ENCODE results near the gene GATA5. TPM values are rescaled to one million over a fixed set of nuclear protein-coding genes. Genes with fewer than 3 reads are reported as not detected.
"Not testable (repeated sequence)": the region's sequence is repeated elsewhere in the genome, so short reads cannot be mapped to it uniquely, and the experiment has no call there.

Gene GATA5
- total RNA-seq, 1 experiment from 2014 or later, result 0.18 TPM

DNA sequence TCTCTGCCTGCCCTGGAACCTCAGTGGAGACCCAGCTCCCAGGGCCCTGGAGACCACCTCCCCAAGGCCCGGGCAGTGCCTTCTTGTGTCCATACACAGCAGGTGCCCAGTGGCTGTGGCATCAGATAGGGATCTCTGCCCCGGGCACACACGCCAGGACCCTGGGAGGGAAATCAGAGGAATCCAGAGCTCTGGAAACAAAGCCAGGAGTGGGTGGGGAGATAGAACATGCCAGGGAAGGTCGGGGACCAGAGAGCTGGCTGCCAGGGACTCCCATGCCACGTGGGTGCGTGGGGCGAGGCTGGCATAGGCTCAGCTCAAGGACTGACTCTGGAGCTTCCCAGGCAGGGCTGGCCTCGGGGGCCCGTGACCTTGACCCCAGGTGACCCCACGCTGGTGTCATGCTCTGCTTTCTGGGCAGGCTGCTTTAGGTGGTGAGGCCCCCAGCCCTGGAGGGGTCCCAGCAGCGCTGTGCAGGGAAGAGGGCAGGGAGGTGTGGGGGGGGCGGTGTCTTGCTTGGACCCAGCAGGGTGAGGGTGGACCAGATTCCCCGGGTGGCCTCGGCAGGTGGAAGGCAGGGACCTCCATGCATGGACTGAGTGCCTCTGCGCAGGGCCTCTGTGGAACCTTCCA lies 17.6 kb upstream of the GATA5 start:
- H3K36me3 ChIP-seq (ENCODE audit: low read depth, low read length), result no peaks in the 10 kb centered on the region
- no peaks in the 10 kb centered on the region for H3K79me2 ChIP-seq (ENCODE audit: low read length)
- no peaks in the 10 kb centered on the region for H3K27me3 ChIP-seq (ENCODE audit: low read length)
- BruUV-seq (replicated peaks), result no TSS peak
- no peak overlapping the region for H3K27ac ChIP-seq (ENCODE audit: low read length)
- DNase-seq, result no peak
- TF ChIP-seq, protein P1, sequence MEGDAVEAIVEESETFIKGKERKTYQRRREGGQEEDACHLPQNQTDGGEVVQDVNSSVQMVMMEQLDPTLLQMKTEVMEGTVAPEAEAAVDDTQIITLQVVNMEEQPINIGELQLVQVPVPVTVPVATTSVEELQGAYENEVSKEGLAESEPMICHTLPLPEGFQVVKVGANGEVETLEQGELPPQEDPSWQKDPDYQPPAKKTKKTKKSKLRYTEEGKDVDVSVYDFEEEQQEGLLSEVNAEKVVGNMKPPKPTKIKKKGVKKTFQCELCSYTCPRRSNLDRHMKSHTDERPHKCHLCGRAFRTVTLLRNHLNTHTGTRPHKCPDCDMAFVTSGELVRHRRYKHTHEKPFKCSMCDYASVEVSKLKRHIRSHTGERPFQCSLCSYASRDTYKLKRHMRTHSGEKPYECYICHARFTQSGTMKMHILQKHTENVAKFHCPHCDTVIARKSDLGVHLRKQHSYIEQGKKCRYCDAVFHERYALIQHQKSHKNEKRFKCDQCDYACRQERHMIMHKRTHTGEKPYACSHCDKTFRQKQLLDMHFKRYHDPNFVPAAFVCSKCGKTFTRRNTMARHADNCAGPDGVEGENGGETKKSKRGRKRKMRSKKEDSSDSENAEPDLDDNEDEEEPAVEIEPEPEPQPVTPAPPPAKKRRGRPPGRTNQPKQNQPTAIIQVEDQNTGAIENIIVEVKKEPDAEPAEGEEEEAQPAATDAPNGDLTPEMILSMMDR (conservative IDR thresholded peaks at IDR 0.05; ENCODE audit: low read depth, low read length), result no peak
- TF ChIP-seq EZH2 (IDR thresholded peaks at IDR 0.05; ENCODE audit: low read length, unreplicated experiment) (no peak), EZH2phosphoT487 (IDR thresholded peaks at IDR 0.05; ENCODE audit: borderline replicate concordance, low read length) (no peak)
- peaks cover 20% of the 10 kb centered on the region for H3K4me1 ChIP-seq (ENCODE audit: insufficient read depth, low read length)
- H3K9me3 ChIP-seq (ENCODE audit: low read length), result no peaks in the 10 kb centered on the region
- no peaks in the 10 kb centered on the region for H4K20me1 ChIP-seq (ENCODE audit: low read length)
- no peaks in the 10 kb centered on the region for H3K9me2 ChIP-seq (replicated peaks; ENCODE audit: low read length)
- no peak for ATAC-seq
- H3K9ac ChIP-seq (ENCODE audit: low read length), result no peak overlapping the region
- ChIA-PET POLR2A (ENCODE audit: unreplicated experiment) (no interaction called here), CTCF (interaction anchor here (0.6 kb wide), 1 partner anchor 103 kb away, joined by 5 read pairs; no protein-coding TSS in a partner anchor)
- no peak overlapping the region for H3K4me2 ChIP-seq (ENCODE audit: low read length)
- H3F3A ChIP-seq (ENCODE audit: low read length, unreplicated experiment), result no peaks in the 10 kb centered on the region
- H2AFZ ChIP-seq (ENCODE audit: low read length), result no peak overlapping the region
- no peak overlapping the region for H3K4me3 ChIP-seq (ENCODE audit: low read length)
- intact Hi-C loops (cut with micrococcal nuclease), result no loop called here

DNA sequence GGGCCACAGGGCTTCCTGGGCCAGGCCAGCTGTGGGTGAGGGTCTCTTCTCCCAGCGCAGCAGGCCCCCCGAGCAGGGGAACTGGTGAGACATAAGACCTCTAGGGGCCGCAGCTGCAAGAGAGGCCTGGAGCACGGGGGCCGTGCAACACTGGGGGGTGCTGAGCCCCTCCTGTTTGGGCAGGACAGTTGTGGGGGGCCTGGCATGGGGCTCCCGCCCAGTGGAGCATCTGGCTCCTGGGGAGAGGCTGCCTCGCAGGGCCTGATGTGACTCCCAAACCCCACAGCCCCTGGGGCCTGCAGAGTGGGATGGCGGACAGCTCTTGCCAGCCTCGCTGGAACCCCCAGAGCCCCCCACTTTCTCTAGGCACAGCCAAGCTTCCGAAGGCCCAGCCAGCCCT lies 16.9 kb upstream of the GATA5 start:
- Histone ChIP-seq H3K79me2 (ENCODE audit: low read length) (no peaks in the 10 kb centered on the region), H3K9me2 (replicated peaks; ENCODE audit: low read length) (no peaks in the 10 kb centered on the region), H3K9me3 (ENCODE audit: low read length) (no peaks in the 10 kb centered on the region), H3K4me1 (ENCODE audit: insufficient read depth, low read length) (peaks cover 20% of the 10 kb centered on the region), H3K27ac (ENCODE audit: low read length) (no peak overlapping the region), H4K20me1 (ENCODE audit: low read length) (no peaks in the 10 kb centered on the region), H3F3A (ENCODE audit: low read length, unreplicated experiment) (no peaks in the 10 kb centered on the region), H3K27me3 (ENCODE audit: low read length) (no peaks in the 10 kb centered on the region), H3K4me2 (ENCODE audit: low read length) (no peak overlapping the region), H3K9ac (ENCODE audit: low read length) (no peak overlapping the region), H3K4me3 (ENCODE audit: low read length) (no peak overlapping the region), H3K36me3 (ENCODE audit: low read depth, low read length) (no peaks in the 10 kb centered on the region), H2AFZ (ENCODE audit: low read length) (no peak overlapping the region)
- no peak for DNase-seq
- CTCF ChIA-PET, result interaction anchor here (0.6 kb wide), 1 partner anchor 103 kb away, joined by 5 read pairs; no protein-coding TSS in a partner anchor
- ATAC-seq, result no peak
- TF ChIP-seq, protein P1 (conservative IDR thresholded peaks at IDR 0.05; ENCODE audit: low read depth, low read length), result no peak
- TF ChIP-seq EZH2phosphoT487 (IDR thresholded peaks at IDR 0.05; ENCODE audit: borderline replicate concordance, low read length) (no peak), EZH2 (IDR thresholded peaks at IDR 0.05; ENCODE audit: low read length, unreplicated experiment) (no peak)
- BruUV-seq (replicated peaks), result no TSS peak
- intact Hi-C loops (cut with micrococcal nuclease), result no loop called here
- POLR2A ChIA-PET (ENCODE audit: unreplicated experiment), result interaction anchor here (0.6 kb wide), 1 partner anchor 312 kb away, joined by 4 read pairs; the partner anchor contains the start of gene OGFR

- H3K36me3 ChIP-seq (ENCODE audit: low read depth, low read length); intact Hi-C loops (cut with micrococcal nuclease); POLR2A ChIA-PET (ENCODE audit: unreplicated experiment); BruUV-seq (replicated peaks); H3K27ac ChIP-seq (ENCODE audit: low read length); H3K9me2 ChIP-seq (replicated peaks; ENCODE audit: low read length); H3K4me2 ChIP-seq (ENCODE audit: low read length); H3K27me3 ChIP-seq (ENCODE audit: low read length); H3K9me3 ChIP-seq (ENCODE audit: low read length); H3K4me3 ChIP-seq (ENCODE audit: low read length); ATAC-seq; H4K20me1 ChIP-seq (ENCODE audit: low read length); H3K79me2 ChIP-seq (ENCODE audit: low read length); H2AFZ ChIP-seq (ENCODE audit: low read length); DNase-seq; H3F3A ChIP-seq (ENCODE audit: low read length, unreplicated experiment); CTCF ChIA-PET; H3K9ac ChIP-seq (ENCODE audit: low read length): not testable (repeated sequence)
- H3K4me1 ChIP-seq (ENCODE audit: insufficient read depth, low read length), result peaks cover 15% of the 10 kb centered on the region
Measured at GRCh38 chr20:62490783-62491182, 15.0 kb upstream of the GATA5 start.
